Measurements from ENCODE around the gene KLC1. TPM values are rescaled to one million over a fixed set of nuclear protein-coding genes. Genes with fewer than 3 reads are reported as not detected.

Gene KLC1
- total RNA-seq, 6 experiments from 2014 or later, result 179 to 204 (median 189) TPM

DNA sequence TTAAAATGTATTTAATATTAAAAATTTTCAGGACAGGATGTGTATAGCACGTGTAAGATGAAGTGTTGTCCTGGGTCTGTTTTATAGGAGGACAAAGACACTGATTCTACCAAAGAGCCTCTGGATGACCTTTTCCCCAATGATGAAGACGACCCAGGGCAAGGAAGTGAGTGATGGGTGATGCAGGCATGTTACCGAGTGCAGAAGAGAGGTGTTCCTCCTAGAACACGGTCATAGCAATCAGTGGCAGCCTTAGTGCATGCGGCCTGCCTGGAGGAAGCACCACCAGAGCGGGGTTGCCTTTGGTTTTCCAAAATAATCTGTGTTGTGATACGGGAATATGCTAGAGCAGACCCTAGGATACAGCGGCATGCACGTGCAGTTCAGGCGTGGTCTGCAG lies 33.0 kb downstream of the KLC1 start:
- Mint-ChIP-seq H3K4me1 (ENCODE audit: low read depth) (peaks cover 67% of the 10 kb centered on the region), H3K27ac (peak overlapping the region; percentile 78), H3K9me3 (no peaks in the 10 kb centered on the region), H3K27me3 (ENCODE audit: insufficient read depth) (peaks cover 8% of the 10 kb centered on the region), H3K4me3 (peak overlapping the region; percentile 51), H3K36me3 (ENCODE audit: low read depth) (peaks cover 58% of the 10 kb centered on the region)
- TF ChIP-seq, protein P1, sequence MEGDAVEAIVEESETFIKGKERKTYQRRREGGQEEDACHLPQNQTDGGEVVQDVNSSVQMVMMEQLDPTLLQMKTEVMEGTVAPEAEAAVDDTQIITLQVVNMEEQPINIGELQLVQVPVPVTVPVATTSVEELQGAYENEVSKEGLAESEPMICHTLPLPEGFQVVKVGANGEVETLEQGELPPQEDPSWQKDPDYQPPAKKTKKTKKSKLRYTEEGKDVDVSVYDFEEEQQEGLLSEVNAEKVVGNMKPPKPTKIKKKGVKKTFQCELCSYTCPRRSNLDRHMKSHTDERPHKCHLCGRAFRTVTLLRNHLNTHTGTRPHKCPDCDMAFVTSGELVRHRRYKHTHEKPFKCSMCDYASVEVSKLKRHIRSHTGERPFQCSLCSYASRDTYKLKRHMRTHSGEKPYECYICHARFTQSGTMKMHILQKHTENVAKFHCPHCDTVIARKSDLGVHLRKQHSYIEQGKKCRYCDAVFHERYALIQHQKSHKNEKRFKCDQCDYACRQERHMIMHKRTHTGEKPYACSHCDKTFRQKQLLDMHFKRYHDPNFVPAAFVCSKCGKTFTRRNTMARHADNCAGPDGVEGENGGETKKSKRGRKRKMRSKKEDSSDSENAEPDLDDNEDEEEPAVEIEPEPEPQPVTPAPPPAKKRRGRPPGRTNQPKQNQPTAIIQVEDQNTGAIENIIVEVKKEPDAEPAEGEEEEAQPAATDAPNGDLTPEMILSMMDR (IDR thresholded peaks at IDR 0.05), result no peak
- no peak for DNase-seq

GRCh38 chr14:103662591-103662990 lies 33.6 kb downstream of the KLC1 start:
- Mint-ChIP-seq H3K4me1 (ENCODE audit: low read depth) (peaks cover 62% of the 10 kb centered on the region), H3K27ac (peak overlapping the region; percentile 78), H3K27me3 (ENCODE audit: insufficient read depth) (peaks cover 8% of the 10 kb centered on the region), H3K36me3 (ENCODE audit: low read depth) (peaks cover 54% of the 10 kb centered on the region), H3K4me3 (peak overlapping the region; percentile 51), H3K9me3 (no peaks in the 10 kb centered on the region)
- TF ChIP-seq, protein P1 (IDR thresholded peaks at IDR 0.05), result no peak
- DNase-seq, result no peak

DNA sequence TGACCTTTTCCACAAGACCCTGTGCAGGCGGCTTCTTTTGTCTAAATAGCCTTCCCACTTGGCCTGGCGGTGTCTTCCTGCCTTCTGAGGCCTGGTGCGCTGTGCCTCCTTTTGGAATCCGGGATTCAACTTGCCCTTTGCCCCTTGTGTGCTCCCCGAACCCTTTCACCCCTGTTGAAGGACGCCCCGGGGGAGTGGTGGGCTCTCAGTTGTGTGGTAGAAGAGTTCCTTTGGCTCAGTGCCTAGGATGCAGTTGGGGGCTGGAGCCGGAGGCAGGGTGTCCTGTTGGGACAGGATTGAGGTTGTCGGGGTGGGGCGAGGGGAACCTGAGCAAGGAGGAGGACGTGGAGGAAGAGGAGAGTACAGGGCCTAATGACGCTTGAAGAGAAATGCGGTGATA lies 34.5 kb downstream of the KLC1 start:
- no peak for DNase-seq
- H3K4me1 Mint-ChIP-seq (ENCODE audit: low read depth), result peaks cover 54% of the 10 kb centered on the region
- TF ChIP-seq, protein P1 (IDR thresholded peaks at IDR 0.05), result no peak
- H3K27ac Mint-ChIP-seq, result peak overlapping the region; percentile 94
- peaks cover 8% of the 10 kb centered on the region for H3K27me3 Mint-ChIP-seq (ENCODE audit: insufficient read depth)
- no peaks in the 10 kb centered on the region for H3K9me3 Mint-ChIP-seq
- peak overlapping the region; percentile 77 for H3K4me3 Mint-ChIP-seq
- H3K36me3 Mint-ChIP-seq (ENCODE audit: low read depth), result peaks cover 47% of the 10 kb centered on the region

- TF ChIP-seq, protein P1 (IDR thresholded peaks at IDR 0.05), result no peak
- no peak overlapping the region for H3K27ac Mint-ChIP-seq
- peaks cover 5% of the 10 kb centered on the region for H3K27me3 Mint-ChIP-seq (ENCODE audit: insufficient read depth)
- H3K4me1 Mint-ChIP-seq (ENCODE audit: low read depth), result peaks cover 28% of the 10 kb centered on the region
- H3K36me3 Mint-ChIP-seq (ENCODE audit: low read depth), result peaks cover 44% of the 10 kb centered on the region
- no peaks in the 10 kb centered on the region for H3K9me3 Mint-ChIP-seq
- no peak for DNase-seq
- H3K4me3 Mint-ChIP-seq, result no peak overlapping the region
These were observed 38.7 kb downstream of the KLC1 start for GRCh38 chr14:103667671-103668070.

DNA sequence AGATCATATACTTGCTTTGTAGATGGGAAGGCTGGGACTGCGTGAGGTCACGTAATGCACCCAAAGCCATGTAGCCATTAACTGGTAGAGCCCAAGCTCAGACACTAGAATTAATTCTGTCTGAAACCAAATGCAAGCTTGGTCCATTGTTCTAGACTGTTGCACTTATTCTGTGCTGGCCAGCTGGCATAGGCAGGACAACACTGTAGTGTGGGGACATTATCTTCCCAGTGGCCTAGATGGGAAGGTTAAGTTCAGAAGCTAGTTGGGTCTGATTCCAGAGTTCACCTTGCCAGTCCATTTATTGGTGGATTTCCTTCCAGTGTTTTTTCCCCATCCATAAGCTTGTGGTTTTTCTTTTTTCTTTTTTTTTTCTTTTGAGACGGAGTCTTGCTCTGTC lies 39.1 kb downstream of the KLC1 start:
- Mint-ChIP-seq H3K27ac (no peak overlapping the region), H3K9me3 (no peaks in the 10 kb centered on the region), H3K4me1 (ENCODE audit: low read depth) (peaks cover 28% of the 10 kb centered on the region), H3K4me3 (no peak overlapping the region), H3K27me3 (ENCODE audit: insufficient read depth) (peaks cover 4% of the 10 kb centered on the region), H3K36me3 (ENCODE audit: low read depth) (peaks cover 48% of the 10 kb centered on the region)
- TF ChIP-seq, protein P1 (IDR thresholded peaks at IDR 0.05), result no peak
- no peak for DNase-seq

DNA sequence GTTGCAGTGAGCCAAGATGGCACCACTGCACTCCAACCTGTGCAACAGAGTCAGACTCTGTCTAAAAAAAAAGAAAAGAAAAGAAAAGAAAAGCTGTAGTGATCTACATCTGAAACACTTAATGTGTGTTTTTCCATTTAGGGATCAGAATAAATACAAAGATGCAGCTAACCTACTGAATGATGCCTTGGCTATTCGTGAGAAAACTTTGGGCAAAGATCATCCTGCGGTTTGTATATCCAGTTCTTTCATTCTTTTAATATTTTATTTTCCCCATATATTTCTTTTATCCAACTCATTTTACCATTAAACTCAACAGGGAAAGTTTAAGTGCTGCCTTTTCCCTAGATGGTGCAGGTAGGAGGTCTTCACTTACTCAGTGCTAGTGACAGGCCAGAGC lies 40.4 kb downstream of the KLC1 start:
- Mint-ChIP-seq H3K4me1 (ENCODE audit: low read depth) (peaks cover 16% of the 10 kb centered on the region), H3K27ac (no peak overlapping the region), H3K4me3 (no peak overlapping the region), H3K9me3 (no peaks in the 10 kb centered on the region), H3K36me3 (ENCODE audit: low read depth) (peaks cover 44% of the 10 kb centered on the region), H3K27me3 (ENCODE audit: insufficient read depth) (no peaks in the 10 kb centered on the region; the same call in 1 of the 2 replicates)
- TF ChIP-seq, protein P1 (IDR thresholded peaks at IDR 0.05), result no peak
- DNase-seq, result no peak

Measured in HFFc6 (cell line).